ENCODE measurements around the gene SHANK3. TPM values are rescaled to one million over a fixed set of nuclear protein-coding genes. Genes with fewer than 3 reads are reported as not detected.
A peak's percentile ranks its signal among the peaks of the same experiment; 100 is the strongest.

Gene SHANK3
- total RNA-seq, 4 donors from 2014 or later = 2.7 to 30.3 (median 6.3) TPM

- TF ChIP-seq POLR2AphosphoS5 (IDR thresholded peaks at IDR 0.05) (no peak), CTCF (IDR thresholded peaks at IDR 0.05) (no peak), EP300 (IDR thresholded peaks at IDR 0.05; ENCODE audit: low read depth) (no peak), POLR2A (IDR thresholded peaks at IDR 0.05) (no peak)
- Histone ChIP-seq H3K9me3 (no peaks in the 10 kb centered on the region), H3K4me1 (peaks cover 0 to 12% (median 8%) of the 10 kb centered on the region in 4 donors), H3K36me3 (no peaks in the 10 kb centered on the region), H3K4me3 (no peak overlapping the region), H3K27me3 (peaks cover 4% of the 10 kb centered on the region), H3K27ac (no peak overlapping the region)
- intact Hi-C loops (cut with DNase I; ENCODE audit: low total_unique reads) = no loop called here
- WGBS, 2 donors (ENCODE audit: low coverage in 1 of 2) = 68 to 90% methylated on average over 2 to 15 of the region's 18 CpGs
- in situ Hi-C loops (cut with MboI; ENCODE audit: low pct_ligation_motif_present in 1 of 4, low pct_unique_long_range_greater_than_20kb in 1 of 4, low sequenced_read_pairs in 3 of 4) = no loop called here
- DNase-seq = no peak
These were observed 23.0 kb downstream of the SHANK3 start for GRCh38 chr22:50695421-50696250.

GRCh38 chr22:50696251-50696798 lies 23.7 kb downstream of the SHANK3 start:
- no peak overlapping the region for H3K27ac ChIP-seq
- H3K36me3 ChIP-seq = no peaks in the 10 kb centered on the region
- peaks cover 0 to 12% (median 8%) of the 10 kb centered on the region in 4 donors for H3K4me1 ChIP-seq
- H3K4me3 ChIP-seq = no peak overlapping the region
- no peaks in the 10 kb centered on the region for H3K9me3 ChIP-seq
- WGBS, 2 donors (ENCODE audit: low coverage in 1 of 2) = 77% methylated on average over 13 of the region's 21 CpGs; no CpG with 5 or more reads in 1 of the 2 donors
- in situ Hi-C loops (cut with MboI; ENCODE audit: low pct_ligation_motif_present in 1 of 4, low pct_unique_long_range_greater_than_20kb in 1 of 4, low sequenced_read_pairs in 3 of 4) (no loop called here), intact Hi-C loops (cut with DNase I; ENCODE audit: low total_unique reads) (no loop called here)
- peaks cover 4% of the 10 kb centered on the region for H3K27me3 ChIP-seq
- TF ChIP-seq POLR2AphosphoS5 (IDR thresholded peaks at IDR 0.05) (no peak), EP300 (IDR thresholded peaks at IDR 0.05; ENCODE audit: low read depth) (no peak), CTCF (IDR thresholded peaks at IDR 0.05) (no peak), POLR2A (IDR thresholded peaks at IDR 0.05) (no peak)
- DNase-seq = no peak

GRCh38 chr22:50696799-50697561 lies 24.4 kb downstream of the SHANK3 start:
- intact Hi-C loops (cut with DNase I; ENCODE audit: low total_unique reads) (no loop called here), in situ Hi-C loops (cut with MboI; ENCODE audit: low pct_ligation_motif_present in 1 of 4, low pct_unique_long_range_greater_than_20kb in 1 of 4, low sequenced_read_pairs in 3 of 4) (no loop called here)
- Histone ChIP-seq H3K27ac (no peak overlapping the region), H3K36me3 (no peaks in the 10 kb centered on the region), H3K9me3 (no peaks in the 10 kb centered on the region), H3K4me3 (peak overlapping the region; percentile 16 to 53 (median 32)), H3K27me3 (peaks cover 4% of the 10 kb centered on the region), H3K4me1 (peaks cover 0 to 12% (median 8%) of the 10 kb centered on the region in 4 donors)
- TF ChIP-seq POLR2AphosphoS5 (IDR thresholded peaks at IDR 0.05) (no peak), CTCF (IDR thresholded peaks at IDR 0.05) (peak in 4 of 5 experiments; percentile 20 to 31 (median 25))
- 47% methylated on average over 23 of the region's 58 CpGs; no CpG with 5 or more reads in 1 of the 2 donors for WGBS, 2 donors (ENCODE audit: low coverage in 1 of 2)
- no peak for DNase-seq

All from transverse colon (tissue), 4 donors.